GM12891 (cell line): ENCODE measurements around the gene ANKRD10.

ENCODE experiments used
- PAX5 ChIP-seq: IDR thresholded peaks from 2 replicates; pipeline ENCODE4 v1.6.1; 2011; ENCODE audit warnings: low read length, moderate library complexity, mild to moderate bottlenecking; ENCODE audit not compliant: insufficient read depth, severe bottlenecking
- POLR2A ChIP-seq: IDR thresholded peaks from 2 replicates; pipeline ENCODE4 v1.6.1; 2011; ENCODE audit warnings: low read depth, low read length, control low read depth
- POLR2AphosphoS5 ChIP-seq: IDR thresholded peaks from 2 replicates; pipeline ENCODE4 v1.6.1; 2011; ENCODE audit warnings: low read depth, low read length, control low read depth
- POU2F2 ChIP-seq: IDR thresholded peaks from 2 replicates; pipeline ENCODE4 v1.6.1; 2011; ENCODE audit warnings: low read depth, mild to moderate bottlenecking, control low read depth, low read length, moderate library complexity
- TAF1 ChIP-seq: IDR thresholded peaks from 2 replicates; pipeline ENCODE4 v1.6.1; 2011; ENCODE audit warnings: low read depth, low read length, control low read depth

GRCh38 chr13:110850840-110851239 is 64.0 kb downstream of the ANKRD10 start:
- TF ChIP-seq POLR2A (no peak), TAF1 (no peak), POLR2AphosphoS5 (no peak), POU2F2 (no peak), PAX5 (no peak)
